ENCODE data around the gene PLA2G1B.

Gene PLA2G1B

DNA sequence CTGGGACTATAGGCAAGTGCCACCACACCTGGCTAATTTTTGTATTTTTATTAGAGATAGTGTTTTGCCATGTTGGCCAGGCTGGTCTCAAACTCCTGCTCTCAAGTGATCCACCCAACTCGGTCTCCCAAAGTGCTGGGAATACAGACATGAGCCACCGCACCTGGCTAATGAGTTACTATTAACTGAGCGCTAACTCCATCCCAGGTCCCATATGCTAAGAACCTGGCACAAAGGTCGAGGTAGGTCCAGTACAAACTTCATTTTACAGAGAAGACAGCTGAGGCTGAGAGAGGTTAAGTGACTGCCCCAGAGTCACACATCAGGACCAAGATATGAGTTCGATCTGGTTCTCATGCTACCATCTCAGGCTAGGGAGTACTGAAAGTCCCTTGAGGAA, 4.5 kb upstream of the PLA2G1B start:
- TF ChIP-seq, protein P1, sequence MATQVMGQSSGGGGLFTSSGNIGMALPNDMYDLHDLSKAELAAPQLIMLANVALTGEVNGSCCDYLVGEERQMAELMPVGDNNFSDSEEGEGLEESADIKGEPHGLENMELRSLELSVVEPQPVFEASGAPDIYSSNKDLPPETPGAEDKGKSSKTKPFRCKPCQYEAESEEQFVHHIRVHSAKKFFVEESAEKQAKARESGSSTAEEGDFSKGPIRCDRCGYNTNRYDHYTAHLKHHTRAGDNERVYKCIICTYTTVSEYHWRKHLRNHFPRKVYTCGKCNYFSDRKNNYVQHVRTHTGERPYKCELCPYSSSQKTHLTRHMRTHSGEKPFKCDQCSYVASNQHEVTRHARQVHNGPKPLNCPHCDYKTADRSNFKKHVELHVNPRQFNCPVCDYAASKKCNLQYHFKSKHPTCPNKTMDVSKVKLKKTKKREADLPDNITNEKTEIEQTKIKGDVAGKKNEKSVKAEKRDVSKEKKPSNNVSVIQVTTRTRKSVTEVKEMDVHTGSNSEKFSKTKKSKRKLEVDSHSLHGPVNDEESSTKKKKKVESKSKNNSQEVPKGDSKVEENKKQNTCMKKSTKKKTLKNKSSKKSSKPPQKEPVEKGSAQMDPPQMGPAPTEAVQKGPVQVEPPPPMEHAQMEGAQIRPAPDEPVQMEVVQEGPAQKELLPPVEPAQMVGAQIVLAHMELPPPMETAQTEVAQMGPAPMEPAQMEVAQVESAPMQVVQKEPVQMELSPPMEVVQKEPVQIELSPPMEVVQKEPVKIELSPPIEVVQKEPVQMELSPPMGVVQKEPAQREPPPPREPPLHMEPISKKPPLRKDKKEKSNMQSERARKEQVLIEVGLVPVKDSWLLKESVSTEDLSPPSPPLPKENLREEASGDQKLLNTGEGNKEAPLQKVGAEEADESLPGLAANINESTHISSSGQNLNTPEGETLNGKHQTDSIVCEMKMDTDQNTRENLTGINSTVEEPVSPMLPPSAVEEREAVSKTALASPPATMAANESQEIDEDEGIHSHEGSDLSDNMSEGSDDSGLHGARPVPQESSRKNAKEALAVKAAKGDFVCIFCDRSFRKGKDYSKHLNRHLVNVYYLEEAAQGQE (IDR thresholded peaks at IDR 0.05; ENCODE audit: insufficient replicate concordance, low read depth): no peak
- TF ChIP-seq SPI1 (IDR thresholded peaks at IDR 0.05; ENCODE audit: borderline replicate concordance, low read depth): no peak
- no peak for DNase-seq (ENCODE audit: low read depth in 1 of 2, low spot score in 1 of 2)
- Histone ChIP-seq H3K4me3 (replicated peaks; ENCODE audit: insufficient read depth, low read length) (no peak overlapping the region), H3K27me3 (ENCODE audit: insufficient read depth, poor library complexity, severe bottlenecking) (no peaks in the 10 kb centered on the region), H3K27ac (replicated peaks) (no peak overlapping the region)

DNA sequence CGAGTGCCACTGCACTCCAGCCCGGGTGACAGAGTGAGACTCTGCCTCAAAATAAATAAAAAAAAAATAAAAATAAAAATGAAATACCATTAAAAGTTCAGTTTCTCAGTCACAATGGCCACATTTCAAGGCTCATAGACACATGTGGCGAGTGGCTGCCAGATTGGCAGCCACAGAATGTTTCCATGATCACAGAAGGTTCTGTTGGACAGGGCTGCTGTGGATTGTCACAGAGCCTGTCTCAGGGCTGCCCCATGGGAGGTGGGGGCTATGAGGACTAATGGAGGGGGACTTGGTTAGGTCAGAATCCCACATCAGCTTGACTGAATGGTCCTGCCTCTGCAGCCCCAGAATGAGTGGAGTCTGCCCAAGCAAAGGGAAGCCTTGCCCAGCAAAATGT, 3.8 kb upstream of the PLA2G1B start:
- no peak overlapping the region for H3K4me3 ChIP-seq (replicated peaks; ENCODE audit: insufficient read depth, low read length)
- H3K27me3 ChIP-seq (ENCODE audit: insufficient read depth, poor library complexity, severe bottlenecking): no peaks in the 10 kb centered on the region
- DNase-seq (ENCODE audit: low read depth in 1 of 2, low spot score in 1 of 2): no peak
- H3K27ac ChIP-seq (replicated peaks): no peak overlapping the region
- TF ChIP-seq, protein P1 (IDR thresholded peaks at IDR 0.05; ENCODE audit: insufficient replicate concordance, low read depth): no peak
- TF ChIP-seq GABPA (IDR thresholded peaks at IDR 0.05; ENCODE audit: low read depth) (no peak), POLR2AphosphoS5 (IDR thresholded peaks at IDR 0.05; ENCODE audit: low read depth) (no peak)
- TF ChIP-seq, protein P2, sequence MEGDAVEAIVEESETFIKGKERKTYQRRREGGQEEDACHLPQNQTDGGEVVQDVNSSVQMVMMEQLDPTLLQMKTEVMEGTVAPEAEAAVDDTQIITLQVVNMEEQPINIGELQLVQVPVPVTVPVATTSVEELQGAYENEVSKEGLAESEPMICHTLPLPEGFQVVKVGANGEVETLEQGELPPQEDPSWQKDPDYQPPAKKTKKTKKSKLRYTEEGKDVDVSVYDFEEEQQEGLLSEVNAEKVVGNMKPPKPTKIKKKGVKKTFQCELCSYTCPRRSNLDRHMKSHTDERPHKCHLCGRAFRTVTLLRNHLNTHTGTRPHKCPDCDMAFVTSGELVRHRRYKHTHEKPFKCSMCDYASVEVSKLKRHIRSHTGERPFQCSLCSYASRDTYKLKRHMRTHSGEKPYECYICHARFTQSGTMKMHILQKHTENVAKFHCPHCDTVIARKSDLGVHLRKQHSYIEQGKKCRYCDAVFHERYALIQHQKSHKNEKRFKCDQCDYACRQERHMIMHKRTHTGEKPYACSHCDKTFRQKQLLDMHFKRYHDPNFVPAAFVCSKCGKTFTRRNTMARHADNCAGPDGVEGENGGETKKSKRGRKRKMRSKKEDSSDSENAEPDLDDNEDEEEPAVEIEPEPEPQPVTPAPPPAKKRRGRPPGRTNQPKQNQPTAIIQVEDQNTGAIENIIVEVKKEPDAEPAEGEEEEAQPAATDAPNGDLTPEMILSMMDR (IDR thresholded peaks at IDR 0.05; ENCODE audit: insufficient read depth, low read length): no peak

DNA sequence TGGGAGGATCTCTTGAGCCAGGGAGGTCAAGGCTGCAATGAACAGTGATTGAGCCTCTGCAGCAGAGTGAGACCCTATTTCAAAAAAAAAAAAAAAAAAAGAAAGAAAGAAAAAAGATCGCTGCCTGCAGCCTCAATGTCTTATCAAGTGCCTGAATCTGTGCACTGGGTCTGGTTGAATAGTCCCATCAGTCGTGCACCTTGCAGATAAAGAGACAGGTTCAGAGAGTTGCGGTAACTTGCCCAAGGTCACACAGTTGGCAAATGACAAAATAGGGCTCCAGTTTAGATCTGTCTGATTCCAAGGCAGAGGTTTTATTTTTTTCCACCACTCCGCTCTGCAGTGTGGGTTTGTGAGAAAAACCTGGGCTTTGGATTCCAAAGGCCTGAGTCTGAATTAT, 649 bp upstream of the PLA2G1B start:
- no peaks in the 10 kb centered on the region for H3K27me3 ChIP-seq (ENCODE audit: insufficient read depth, poor library complexity, severe bottlenecking)
- TF ChIP-seq SPI1 (IDR thresholded peaks at IDR 0.05; ENCODE audit: borderline replicate concordance, low read depth) (no peak), POLR2AphosphoS5 (IDR thresholded peaks at IDR 0.05; ENCODE audit: low read depth) (no peak), GABPA (IDR thresholded peaks at IDR 0.05; ENCODE audit: low read depth) (no peak)
- TF ChIP-seq, protein P1 (IDR thresholded peaks at IDR 0.05; ENCODE audit: insufficient replicate concordance, low read depth): no peak
- TF ChIP-seq, protein P2 (IDR thresholded peaks at IDR 0.05; ENCODE audit: insufficient read depth, low read length): no peak
- DNase-seq (ENCODE audit: low read depth in 1 of 2, low spot score in 1 of 2): no peak
- no peak overlapping the region for H3K4me3 ChIP-seq (replicated peaks; ENCODE audit: insufficient read depth, low read length)
- H3K27ac ChIP-seq (replicated peaks): no peak overlapping the region
